C4-2B (cell line): Measurements from ENCODE around the gene GPR32.

Experiments used
- ZFX ChIP-seq: fragments of 450-650 bp; IDR thresholded peaks from 2 replicates; pipeline ENCODE4 v1.6.1; 2017
- TF ChIP-seq, protein P1 (sequence below): fragments of 450-650 bp; conservative IDR thresholded peaks from 2 replicates; pipeline ENCODE4 v1.5.1; 2017; ENCODE audit warnings: mild to moderate bottlenecking

DNA sequence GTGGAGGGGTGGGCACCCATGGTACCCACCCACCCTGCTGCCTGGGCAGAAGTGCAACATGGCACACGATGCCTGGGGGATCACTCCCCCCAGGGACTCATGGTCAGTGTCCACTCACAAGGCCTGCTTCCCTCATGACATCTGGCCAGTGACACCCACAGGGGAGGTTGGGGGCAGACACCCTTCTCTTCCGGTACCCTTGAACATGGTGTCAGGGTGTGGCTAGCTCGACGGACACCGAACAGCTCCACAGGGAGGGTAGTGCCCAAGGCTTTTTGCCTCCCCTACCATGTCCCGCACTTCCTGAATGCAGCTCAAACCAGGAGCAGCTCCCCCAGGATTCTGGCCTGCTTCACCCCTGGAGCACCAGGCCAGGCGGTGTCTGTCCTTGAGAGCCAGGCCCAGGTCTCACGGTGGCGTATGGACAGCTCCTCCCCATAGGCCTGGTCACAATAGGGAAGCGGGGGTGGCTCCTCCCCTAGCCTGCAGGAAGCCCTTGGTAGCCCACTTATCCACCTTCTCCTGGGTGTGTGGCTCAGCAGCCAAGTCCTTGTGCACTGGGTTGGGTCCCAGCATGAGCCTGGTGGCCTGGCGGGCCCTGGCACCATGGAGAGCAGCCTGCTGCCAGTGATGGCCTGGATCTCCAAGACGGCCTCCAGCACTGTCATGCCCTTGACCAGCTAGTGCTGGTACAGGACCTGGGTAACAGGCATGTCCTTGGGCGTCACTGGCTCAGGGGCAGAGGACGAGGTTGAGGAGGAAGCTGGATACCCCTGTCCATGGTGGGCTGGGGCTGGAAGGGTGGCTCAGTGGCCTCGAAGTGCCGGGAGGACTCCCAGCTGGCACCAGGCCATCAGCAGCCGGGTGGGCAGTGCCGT, 27.8 kb downstream of the GPR32 start:
- TF ChIP-seq, protein P1, sequence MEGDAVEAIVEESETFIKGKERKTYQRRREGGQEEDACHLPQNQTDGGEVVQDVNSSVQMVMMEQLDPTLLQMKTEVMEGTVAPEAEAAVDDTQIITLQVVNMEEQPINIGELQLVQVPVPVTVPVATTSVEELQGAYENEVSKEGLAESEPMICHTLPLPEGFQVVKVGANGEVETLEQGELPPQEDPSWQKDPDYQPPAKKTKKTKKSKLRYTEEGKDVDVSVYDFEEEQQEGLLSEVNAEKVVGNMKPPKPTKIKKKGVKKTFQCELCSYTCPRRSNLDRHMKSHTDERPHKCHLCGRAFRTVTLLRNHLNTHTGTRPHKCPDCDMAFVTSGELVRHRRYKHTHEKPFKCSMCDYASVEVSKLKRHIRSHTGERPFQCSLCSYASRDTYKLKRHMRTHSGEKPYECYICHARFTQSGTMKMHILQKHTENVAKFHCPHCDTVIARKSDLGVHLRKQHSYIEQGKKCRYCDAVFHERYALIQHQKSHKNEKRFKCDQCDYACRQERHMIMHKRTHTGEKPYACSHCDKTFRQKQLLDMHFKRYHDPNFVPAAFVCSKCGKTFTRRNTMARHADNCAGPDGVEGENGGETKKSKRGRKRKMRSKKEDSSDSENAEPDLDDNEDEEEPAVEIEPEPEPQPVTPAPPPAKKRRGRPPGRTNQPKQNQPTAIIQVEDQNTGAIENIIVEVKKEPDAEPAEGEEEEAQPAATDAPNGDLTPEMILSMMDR = no peak
- TF ChIP-seq ZFX = no peak
